H1 (cell line): ENCODE measurements around the gene UNC93A.
"Not testable (repeated sequence)": the region's sequence is repeated elsewhere in the genome, so short reads cannot be mapped to it uniquely, and the experiment has no call there.

Experiments used
- ATF2 ChIP-seq: IDR thresholded peaks from 2 replicates; pipeline ENCODE4 v1.6.1; 2012; ENCODE audit warnings: low read length, inconsistent platforms
- CTCF ChIP-seq, 3 experiments: IDR thresholded peaks; 1 replicate in 2 of 3; 2 replicates in 1 of 3; pipeline versions ENCODE4 v1.5.1 to v1.6.1; 2011; ENCODE audit warnings: low read length in 3 of 3, mild to moderate bottlenecking in 3 of 3, inconsistent platforms in 2 of 3, low read depth in 1 of 3, moderate library complexity in 1 of 3; ENCODE audit not compliant: insufficient read depth in 1 of 3; ENCODE audit errors: control extremely low read depth in 1 of 3
- EP300 ChIP-seq, 2 experiments: IDR thresholded peaks; 1 replicate in 1 of 2; 2 replicates in 1 of 2; pipeline ENCODE4 v1.6.1; 2011 to 2012; ENCODE audit warnings: low read depth in 2 of 2, low read length in 2 of 2, mild to moderate bottlenecking in 2 of 2, borderline replicate concordance in 1 of 2, inconsistent platforms in 1 of 2, moderate library complexity in 1 of 2
- EZH2 ChIP-seq: fragments of 200-600 bp; sonication (generic); IDR thresholded peaks from 2 replicates; pipeline ENCODE4 v1.7.1; 2012; ENCODE audit warnings: low read depth, mild to moderate bottlenecking, moderate library complexity, low read length, inconsistent platforms; ENCODE audit not compliant: severe bottlenecking
- JUN ChIP-seq: IDR thresholded peaks from 2 replicates; pipeline ENCODE4 v1.6.1; 2011; ENCODE audit warnings: low read depth, mild to moderate bottlenecking, improper control_type of control experiment, low read length
- NANOG ChIP-seq: IDR thresholded peaks from 2 replicates; pipeline ENCODE4 v1.6.1; 2011; ENCODE audit warnings: low read length, low read depth, mild to moderate bottlenecking, inconsistent platforms; ENCODE audit not compliant: insufficient read depth, poor library complexity, severe bottlenecking
- POLR2AphosphoS5 ChIP-seq: IDR thresholded peaks from 2 replicates; pipeline ENCODE4 v1.6.1; 2011; ENCODE audit warnings: low read depth, low read length
- RBBP5 ChIP-seq: IDR thresholded peaks from 2 replicates; pipeline ENCODE4 v1.7.1; 2012; ENCODE audit warnings: low read depth, mild to moderate bottlenecking, inconsistent platforms, low read length, moderate library complexity, borderline replicate concordance
- SIN3A ChIP-seq, 2 experiments: IDR thresholded peaks in 1 of 2; conservative IDR thresholded peaks in 1 of 2; 2 replicates each; pipeline ENCODE4 v1.6.1; 2011 to 2012; ENCODE audit warnings: low read length in 2 of 2, improper control_type of control experiment in 1 of 2, low read depth in 1 of 2, mild to moderate bottlenecking in 1 of 2
- YY1 ChIP-seq: IDR thresholded peaks from 2 replicates; pipeline ENCODE4 v1.6.1; 2011; ENCODE audit warnings: low read depth, mild to moderate bottlenecking, low read length

- not testable (repeated sequence) for TF ChIP-seq RBBP5; SIN3A (conservative IDR thresholded peaks at IDR 0.05 in 1 of 2, IDR thresholded peaks at IDR 0.05 in 1 of 2; ENCODE audit: low read depth in 1 of 2, low read length in 2 of 2); EZH2; EP300 (IDR thresholded peaks at IDR 0.05; ENCODE audit: borderline replicate concordance in 1 of 2, low read depth in 2 of 2, low read length in 2 of 2); CTCF (IDR thresholded peaks at IDR 0.05; ENCODE audit: control extremely low read depth in 1 of 3, insufficient read depth in 1 of 3, low read depth in 1 of 3, low read length in 3 of 3); JUN; POLR2AphosphoS5; NANOG; ATF2; YY1
Measured at GRCh38 chr6:167311691-167312090, 20.6 kb downstream of the UNC93A start.
